Umbilical cord (tissue), 2 donors: Measurements from ENCODE around the gene SHISA3. TPM values are rescaled to one million over a fixed set of nuclear protein-coding genes. Genes with fewer than 3 reads are reported as not detected.
"Not testable (repeated sequence)": the region's sequence is repeated elsewhere in the genome, so short reads cannot be mapped to it uniquely, and the experiment has no call there.

Source experiments
- DNase-seq: peaks from one replicate; pipeline ENCODE4 v3.0.0-alpha.2; 2015; ENCODE audit warnings: low spot score
- total RNA-seq: library from RNA; depleted of rRNA; stranded (reverse); fragments of >200 nt; gene quantifications from one replicate; pipeline ENCODE4 v1.2.3, GENCODE V29; 2014; ENCODE audit warnings: low replicate concordance; ENCODE audit not compliant: insufficient read depth

SHISA3 gene
- total RNA-seq, result 0.48 TPM

DNA sequence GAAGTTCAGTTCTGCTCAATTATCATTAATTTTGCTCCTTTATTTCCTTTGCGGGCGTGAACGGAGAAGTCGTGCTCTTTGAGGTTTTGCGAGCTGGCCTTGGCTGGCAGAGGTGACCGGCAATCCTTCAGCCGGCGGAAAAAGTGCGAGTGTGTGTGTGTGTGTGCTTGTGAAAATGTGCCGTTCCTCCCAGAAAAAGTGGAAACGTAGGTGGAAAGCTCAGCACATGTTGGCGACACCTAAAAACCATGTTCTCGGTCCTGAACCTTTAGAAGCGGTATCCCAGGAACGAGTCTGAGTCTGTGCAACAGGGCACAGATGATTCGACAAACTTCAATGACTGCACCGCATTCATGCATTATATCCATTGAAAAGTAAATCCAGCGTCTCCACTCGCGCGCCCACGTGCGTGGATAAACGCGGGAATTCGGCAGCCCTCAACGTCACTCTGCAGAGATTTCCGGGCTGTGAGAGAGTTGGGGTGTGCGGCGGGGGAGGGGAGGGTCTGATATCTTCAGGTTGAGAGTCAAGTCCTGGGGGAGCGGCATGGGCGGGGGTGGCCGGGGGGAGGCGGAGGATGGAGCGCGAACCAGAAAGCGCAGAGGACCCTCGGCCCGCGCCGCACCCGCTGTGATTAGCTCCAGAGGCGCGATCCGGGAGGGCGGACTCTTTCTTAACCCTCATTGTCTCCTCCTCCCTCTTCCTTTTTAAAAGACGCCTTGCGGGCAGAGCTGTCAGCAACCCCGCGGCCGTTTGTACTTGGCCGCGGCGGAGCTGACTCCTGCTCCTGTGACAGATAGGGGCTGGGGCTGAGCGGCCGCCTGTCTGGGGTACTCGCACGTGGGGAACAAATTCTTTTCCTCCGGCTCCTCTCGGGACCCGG lies at the start of gene SHISA3:
SHISA3 (plus strand) TSS at position 737 of the 883 bp plus-strand sequence. CDS start 569 bp downstream, outside the sequence.
- peak; percentile 38 for DNase-seq

DNA sequence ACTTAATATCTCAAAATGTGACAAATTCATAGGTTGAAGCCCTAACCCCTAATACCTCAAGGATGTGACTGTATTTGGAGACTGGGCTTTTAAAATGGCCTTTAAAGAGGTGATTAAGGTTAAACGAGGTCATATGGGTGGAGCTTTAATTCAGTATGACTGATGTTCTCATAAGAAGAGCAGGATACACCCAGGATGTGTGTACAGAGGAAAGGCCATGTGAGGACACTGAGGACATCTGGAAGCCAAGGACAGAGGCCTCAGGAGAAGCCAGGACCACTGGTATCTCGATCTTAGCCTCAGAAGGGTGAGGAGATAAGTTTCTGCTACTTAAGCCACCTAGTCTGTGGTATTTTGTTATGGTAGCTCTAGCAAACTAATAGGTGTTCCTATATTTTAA lies 49.0 kb upstream of the SHISA3 start:
- no peak for DNase-seq

- DNase-seq, result no peak
Observed at GRCh38 chr4:42348692-42349091, 48.6 kb upstream of the SHISA3 start.

DNA sequence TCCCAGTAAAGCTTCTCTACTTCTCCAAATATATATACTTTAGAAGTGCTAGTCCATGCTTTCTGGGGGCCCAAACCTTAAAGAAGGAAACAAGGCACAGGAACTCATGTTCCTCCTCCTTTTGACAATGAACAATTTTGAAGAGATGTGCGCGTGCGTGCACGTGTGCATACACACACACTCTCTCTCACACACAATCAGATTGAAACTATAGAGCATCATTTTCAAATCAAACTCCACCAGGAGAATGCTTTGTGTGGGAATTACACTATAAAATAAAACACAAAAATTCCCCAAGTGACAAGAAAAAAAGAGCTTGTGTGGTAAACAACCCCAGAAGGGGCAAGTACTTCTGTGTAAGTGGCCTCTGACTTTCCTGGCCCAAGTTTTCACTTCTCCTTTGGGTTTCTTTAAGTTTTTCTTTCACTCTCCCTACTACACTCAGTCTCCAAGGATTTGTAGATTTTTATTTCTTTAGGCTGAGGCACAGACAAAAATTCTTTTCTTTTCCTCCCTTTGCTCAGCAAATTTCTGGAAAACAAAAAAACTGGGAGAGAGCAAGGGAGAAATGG lies 46.6 kb upstream of the SHISA3 start:
- no peak for DNase-seq

- DNase-seq, result no peak
Observed at GRCh38 chr4:42352049-42352448, 45.2 kb upstream of the SHISA3 start.

DNA sequence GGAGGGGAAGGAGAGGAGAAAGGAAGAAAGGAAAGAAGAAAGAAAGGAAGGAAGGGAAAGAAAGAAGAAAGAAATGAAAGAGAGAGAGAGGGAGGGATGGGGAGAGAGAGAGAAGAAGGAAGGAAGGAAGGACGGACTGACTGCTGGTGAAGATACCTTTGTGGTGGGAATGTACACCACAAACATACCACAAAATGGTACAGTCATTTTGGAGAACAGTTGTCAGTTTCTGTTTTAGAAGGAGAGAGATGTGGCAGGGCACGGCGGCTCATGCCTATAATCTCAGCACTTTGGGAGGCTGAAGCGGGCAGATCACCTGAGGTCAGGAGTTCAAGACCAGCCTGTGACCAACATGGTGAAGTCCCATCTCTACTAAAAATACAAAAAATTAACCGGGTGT lies 40.0 kb upstream of the SHISA3 start:
- no peak for DNase-seq

DNA sequence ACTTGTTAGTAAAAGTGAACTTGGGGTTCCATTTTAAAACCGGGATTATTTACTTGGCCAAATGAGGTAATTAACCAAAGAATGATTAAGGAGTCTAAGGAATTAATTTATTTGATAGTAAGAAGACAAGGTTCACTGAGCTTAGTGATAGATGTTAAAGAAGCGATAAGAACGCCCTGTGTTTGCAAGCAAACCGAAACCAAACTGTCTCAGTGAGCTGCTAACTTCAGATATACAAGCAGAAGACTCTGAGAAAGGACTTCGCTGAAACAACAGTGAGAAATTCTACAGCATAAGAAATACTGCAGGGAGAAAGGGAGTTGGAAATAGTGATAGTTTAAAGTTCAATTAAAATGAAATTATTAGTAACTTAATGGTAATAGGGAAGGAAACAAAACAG lies 37.6 kb upstream of the SHISA3 start:
- DNase-seq, result peak; percentile 55

DNA sequence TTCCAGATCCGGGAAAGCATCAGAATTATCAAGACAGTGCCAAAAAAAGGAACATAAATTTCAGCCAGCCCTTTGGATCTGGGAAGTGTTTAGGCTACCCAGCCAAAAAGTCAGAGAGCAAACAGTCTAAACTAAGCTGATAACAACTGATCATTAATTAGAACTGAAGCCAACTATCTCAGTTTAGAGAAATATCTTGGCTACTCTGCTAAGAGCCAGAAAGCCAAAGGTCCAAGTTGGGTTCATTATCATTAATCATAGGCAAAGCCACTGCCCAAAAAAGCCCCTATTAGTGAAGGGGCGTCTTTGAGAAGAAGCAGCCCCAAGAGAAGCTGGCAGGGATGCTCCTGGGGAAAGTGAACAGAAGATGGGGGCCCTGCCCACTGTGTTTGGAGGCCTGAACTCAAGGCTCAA lies 37.0 kb upstream of the SHISA3 start:
- DNase-seq, result no peak

DNA sequence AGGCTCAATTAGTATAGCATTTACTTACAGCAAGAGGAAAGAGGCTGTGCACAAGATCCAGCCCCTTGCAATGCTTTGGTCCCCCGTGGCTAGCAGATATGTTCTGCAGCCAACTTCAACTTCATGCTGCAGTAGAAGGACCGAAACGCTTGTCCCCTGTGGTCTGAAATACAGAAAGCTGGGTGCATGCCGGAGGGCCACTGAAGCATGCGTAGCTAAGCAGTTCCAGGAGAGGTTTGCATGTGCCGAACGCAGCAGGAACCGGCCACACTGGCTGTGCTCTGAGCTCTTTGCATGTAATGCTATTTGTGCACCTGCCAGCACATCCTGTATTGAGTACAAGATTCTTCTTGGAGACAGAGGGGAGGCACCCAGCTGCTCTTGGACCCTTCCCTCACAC lies 35.8 kb upstream of the SHISA3 start:
- DNase-seq, result no peak

DNA sequence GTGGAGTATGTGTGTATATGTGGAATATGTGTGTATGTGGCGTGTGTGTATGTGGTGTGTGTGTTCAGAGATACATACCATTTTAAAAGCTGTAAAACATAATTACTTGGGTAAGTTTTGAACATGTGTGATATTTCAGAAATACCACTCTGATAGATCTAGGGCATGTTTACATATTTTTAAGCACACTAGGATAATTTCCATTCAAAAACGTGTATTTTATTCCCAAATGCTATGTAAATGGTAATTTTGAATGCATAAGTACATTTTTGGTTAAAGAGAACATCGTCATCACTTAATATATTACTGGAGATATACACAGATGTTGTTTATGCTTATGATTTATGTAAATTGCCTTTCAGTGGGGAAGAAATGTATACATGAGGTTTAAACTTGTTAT lies 34.7 kb upstream of the SHISA3 start:
- no peak for DNase-seq

DNA sequence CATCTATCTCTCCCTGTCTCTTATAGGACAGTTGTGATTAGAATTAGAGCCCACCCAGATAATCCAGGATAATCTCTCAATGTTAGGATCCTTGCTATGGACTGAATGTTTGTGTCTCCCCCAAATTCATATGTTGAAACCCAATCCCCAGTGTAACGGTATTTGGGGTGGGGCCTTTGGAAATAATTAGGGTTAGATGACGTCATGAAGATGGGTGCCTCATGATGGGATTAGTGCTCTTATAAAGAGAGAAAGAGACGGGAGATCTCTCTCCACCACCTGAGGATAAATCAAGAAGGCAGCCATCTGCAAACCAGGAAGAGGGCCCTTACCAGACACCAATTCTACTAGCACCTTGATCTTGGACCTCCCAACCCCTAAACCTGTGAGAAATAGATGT lies 33.7 kb upstream of the SHISA3 start:
- DNase-seq, result no peak

DNA sequence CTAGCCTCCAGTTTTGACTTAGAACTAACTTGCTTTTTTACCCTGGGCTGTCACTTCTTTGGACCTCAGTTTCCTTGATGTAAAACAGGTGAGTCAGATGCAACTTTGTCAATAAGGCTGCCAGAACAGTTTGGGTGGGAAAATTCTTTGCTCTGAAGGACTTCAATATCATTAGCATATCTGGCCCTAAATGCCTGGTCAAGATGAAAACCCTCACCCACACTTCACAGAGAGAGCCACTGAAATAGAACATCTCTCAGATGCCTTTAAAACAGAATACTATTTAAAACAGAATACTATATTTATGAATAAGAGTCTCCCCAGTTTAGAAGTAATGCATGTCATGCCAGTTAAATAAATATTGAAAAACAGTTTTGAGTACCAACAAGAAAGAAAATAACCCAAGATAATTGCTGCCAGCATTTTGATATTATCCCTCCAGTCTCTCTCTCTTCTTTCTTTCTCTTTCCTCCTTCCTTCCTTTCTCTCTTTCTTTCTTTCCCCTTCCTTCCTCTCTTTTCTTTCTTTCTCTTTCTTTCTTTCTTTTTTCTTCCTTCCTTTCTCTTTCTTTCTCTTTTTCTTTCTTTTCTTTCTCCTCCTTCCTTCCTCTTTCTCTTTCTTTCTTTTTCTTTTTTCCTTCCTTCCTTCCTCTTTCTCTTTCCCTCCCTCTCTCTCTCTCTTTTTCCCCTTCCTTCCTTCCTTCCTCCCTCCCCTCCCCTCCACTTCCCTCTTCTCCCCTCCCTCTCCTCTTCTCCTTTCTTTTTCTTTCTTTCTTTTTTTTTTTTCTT lies 32.8 kb upstream of the SHISA3 start:
- no peak for DNase-seq

DNA sequence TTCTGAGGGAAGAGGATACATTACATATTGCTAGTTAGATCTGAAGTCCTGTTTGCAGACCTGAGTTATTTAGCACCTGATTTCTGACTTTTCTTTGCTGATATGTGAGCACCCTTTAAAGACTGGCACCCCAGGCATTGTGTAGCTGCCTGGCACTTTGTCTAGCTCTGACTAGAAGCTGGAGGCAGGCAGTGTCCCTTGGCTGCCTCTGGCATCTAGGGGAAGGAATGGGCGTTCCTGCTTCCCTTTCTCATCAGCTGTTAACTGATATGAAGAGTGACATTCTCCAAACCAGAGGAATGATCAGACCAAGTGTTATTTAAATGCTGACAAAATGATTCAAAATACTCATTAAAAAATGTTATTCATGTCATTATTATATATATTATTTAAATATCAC lies 30.3 kb upstream of the SHISA3 start:
- DNase-seq, result no peak

DNA sequence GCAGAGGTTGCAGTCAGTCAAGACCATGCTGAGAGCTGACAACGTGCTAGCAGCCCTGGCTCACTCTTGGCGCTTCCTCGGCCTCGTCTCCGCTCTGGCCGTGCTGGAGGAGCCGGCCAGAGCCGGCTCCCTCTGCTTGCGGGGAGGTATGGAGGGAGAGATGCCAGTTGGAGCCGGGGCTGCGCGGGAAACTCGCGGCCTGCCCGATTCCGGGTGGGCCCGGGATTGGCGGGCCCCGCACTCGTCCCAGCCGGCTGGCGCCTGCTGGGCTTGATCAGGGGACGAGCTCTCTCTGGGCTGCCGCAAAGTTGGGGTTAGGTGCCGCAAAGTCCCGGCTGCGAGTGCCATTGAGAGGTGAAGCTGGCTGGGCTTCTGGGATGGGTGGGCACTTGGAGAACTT lies 27.8 kb upstream of the SHISA3 start:
- no peak for DNase-seq

DNA sequence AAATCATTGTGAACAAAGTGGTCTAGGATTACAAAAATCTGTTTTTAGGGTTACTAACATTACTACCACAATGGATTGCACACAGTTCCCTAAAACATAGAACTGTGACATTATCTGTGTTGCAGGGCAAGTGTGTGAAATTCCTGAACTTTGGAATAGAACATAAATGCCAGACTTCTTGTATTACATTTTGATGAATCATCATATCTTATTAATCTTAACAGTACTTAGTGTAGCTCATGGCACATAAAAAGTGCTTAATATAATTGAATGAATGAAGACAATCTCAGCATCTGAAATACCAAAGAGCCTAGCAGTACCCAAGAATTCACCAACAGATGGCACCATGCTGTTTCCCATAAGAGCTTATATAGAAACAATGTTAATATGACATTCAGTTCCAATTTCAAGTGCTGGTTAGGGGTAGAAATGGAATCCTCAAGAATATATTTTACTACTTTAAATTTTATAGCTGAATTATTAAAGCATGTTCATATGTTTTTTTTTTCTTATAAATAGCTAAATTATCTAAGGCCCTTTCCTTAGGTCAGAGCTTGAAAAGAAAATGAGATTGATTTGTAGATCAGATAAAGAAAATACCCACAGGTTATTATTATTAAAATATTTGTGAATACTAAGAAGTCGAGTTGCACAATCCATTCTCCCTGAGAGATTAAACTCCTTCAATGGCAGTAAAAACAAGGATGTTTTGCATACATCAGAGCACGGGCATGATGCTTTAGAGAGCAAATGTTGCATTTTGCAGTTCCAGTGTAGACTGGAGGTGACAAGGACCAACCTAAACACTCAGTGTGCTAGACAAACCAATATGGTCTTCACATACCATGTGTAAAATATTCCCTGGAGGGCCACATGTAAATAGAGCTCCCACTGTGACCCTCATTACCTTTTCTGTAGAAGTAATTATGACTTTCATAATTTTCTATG lies 25.7 kb upstream of the SHISA3 start:
- DNase-seq, result peak; percentile 68

GRCh38 chr4:42372303-42372702 lies 25.0 kb upstream of the SHISA3 start:
- DNase-seq, result not testable (repeated sequence)

DNA sequence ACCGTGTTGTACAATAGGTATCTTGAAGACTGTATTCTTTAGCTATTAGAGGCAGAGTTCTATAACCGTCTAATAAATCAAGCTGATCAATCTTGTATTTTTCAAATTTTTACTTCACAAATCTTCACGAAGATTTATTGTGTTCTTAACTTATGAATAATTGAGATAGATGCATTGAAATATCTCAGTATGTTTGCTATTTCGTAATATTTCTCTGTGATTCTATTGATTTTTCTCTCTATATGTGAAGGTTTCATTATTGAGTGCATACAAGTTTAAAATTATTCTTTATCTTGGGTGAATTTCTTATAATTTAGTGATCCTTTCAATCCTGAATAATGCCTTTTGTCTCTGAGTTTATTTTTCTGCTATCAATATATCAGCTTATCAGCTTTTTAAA lies 19.8 kb upstream of the SHISA3 start:
- DNase-seq, result no peak

DNA sequence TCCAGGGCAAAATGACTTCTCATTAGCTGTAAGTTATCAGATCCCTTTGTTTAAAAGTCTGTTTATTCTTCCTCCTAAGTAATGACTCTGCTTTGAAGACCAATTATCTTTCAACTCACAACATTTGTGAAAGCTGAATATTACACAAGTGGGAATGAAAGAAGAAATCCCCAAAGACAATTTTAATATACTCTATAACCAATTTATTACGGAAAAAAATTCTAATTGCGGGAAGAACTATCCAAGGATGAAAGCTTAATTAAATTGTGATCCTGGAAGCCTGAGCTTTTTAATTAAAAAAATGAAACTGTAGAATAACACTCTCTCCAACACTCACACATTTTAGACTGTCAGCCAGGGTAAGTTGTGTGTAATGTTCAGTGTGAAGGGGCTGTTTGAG lies 15.6 kb upstream of the SHISA3 start:
- DNase-seq, result no peak

- DNase-seq, result peak; percentile 76
Observed at GRCh38 chr4:42385516-42385915, 11.8 kb upstream of the SHISA3 start.

- DNase-seq, result peak; percentile 28
Observed at GRCh38 chr4:42390622-42391354, 6.5 kb upstream of the SHISA3 start.

DNA sequence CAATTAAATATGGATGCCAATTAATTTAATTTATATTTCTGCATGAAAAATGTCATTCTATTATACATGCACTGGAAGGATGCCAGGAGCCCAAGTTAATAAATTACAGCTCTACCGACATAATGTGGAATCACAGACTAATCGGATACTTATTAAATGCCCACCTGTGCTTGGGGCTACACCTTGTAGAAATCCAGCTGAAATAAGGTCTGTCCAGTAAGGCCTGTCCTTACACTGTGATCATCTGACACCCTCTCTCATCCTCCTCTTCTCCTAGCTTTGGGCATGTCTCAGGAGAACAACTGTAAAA lies 6.0 kb upstream of the SHISA3 start:
- no peak for DNase-seq
